NB4 (cell line): Measurements from ENCODE around the gene GNB5.

ENCODE experiments used
- DNase-seq: peaks from one replicate; pipeline ENCODE4 v3.0.0; 2010; ENCODE audit warnings: low read depth
- H3K4me3 ChIP-seq: one replicate; pipeline ENCODE4 v1.5.1; 2011; ENCODE audit warnings: mild to moderate bottlenecking, low read depth, low read length, moderate library complexity
- CTCF ChIP-seq: IDR thresholded peaks from one replicate; pipeline ENCODE4 v1.5.1; 2012; ENCODE audit warnings: low read depth, low read length
- MYC ChIP-seq: IDR thresholded peaks from 2 replicates; pipeline ENCODE4 v1.6.1; 2011; ENCODE audit warnings: low read depth, low read length
- POLR2A ChIP-seq: IDR thresholded peaks from 2 replicates; pipeline ENCODE4 v1.6.1; 2011; ENCODE audit warnings: mild to moderate bottlenecking; ENCODE audit not compliant: insufficient read length; ENCODE audit errors: extremely low read depth
- TF ChIP-seq, protein P1 (sequence below): IDR thresholded peaks from 2 replicates; pipeline ENCODE4 v1.6.1; 2011; ENCODE audit warnings: low read depth, low read length

Gene GNB5

GRCh38 chr15:52080031-52080430, 111.2 kb downstream of the GNB5 start:
- no peak for DNase-seq
- TF ChIP-seq MYC (no peak), POLR2A (no peak), CTCF (no peak)
- TF ChIP-seq, protein P1, sequence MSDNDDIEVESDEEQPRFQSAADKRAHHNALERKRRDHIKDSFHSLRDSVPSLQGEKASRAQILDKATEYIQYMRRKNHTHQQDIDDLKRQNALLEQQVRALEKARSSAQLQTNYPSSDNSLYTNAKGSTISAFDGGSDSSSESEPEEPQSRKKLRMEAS = no peak
- no peak overlapping the region for H3K4me3 ChIP-seq

DNA sequence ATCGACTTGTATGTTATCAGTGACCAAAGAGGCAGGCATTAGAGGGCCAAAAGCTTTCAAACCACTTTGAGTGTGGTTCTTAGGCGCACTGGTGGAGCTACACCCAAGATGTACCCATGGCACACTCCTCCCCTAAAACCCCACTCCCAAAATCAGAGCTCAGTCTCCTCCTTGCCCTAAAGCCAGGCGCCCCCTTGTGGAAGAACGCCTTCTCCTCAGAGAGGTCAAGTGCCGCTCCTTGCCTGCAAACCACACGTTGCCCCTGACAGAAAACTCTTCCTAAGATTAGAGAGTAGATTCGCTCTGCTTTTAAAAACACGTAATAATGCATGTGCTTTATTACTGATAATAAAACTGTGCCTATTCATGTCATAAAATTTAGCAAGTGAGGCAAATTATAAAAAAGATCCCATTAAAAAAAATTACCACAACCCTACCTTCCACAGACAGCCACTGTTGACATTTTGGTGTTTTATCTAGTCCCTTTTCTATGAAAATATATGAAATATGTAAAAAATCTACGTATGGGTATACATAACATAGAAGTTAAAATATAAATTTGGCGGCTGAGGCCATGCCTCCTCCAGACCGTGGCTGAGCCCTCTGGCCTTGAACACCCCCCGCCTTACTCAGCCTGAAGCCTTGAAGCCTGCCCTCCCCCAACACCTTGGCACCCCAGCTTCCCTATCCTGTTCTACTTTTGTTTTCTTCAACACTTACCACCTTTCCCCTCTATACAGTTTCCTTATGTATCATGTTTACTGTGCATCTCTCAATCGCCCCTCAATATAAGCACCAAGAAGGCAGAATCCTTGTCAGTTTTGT, 112.1 kb downstream of the GNB5 start:
- peak; percentile 84 for DNase-seq
- TF ChIP-seq MYC (peak; percentile 10; the same call in 1 of the 2 replicates), CTCF (peak; percentile 90), POLR2A (no peak)
- TF ChIP-seq, protein P1 = peak; percentile 68
- H3K4me3 ChIP-seq = no peak overlapping the region

GRCh38 chr15:52078197-52078875, 112.9 kb downstream of the GNB5 start:
- no peak overlapping the region for H3K4me3 ChIP-seq
- DNase-seq = no peak
- TF ChIP-seq CTCF (no peak), POLR2A (no peak), MYC (no peak)
- TF ChIP-seq, protein P1 = no peak

GRCh38 chr15:52076889-52077781, 114.1 kb downstream of the GNB5 start:
- peak; percentile 47 for DNase-seq
- TF ChIP-seq POLR2A = no peak
- TF ChIP-seq, protein P1 = no peak
- peak; percentile 14 for TF ChIP-seq CTCF
- TF ChIP-seq MYC = no peak
- H3K4me3 ChIP-seq = no peak overlapping the region

- no peak for DNase-seq
- H3K4me3 ChIP-seq = no peak overlapping the region
- TF ChIP-seq, protein P1 = no peak
- TF ChIP-seq POLR2A (no peak), MYC (no peak), CTCF (no peak)
Observed at GRCh38 chr15:52071570-52071969, 119.6 kb downstream of the GNB5 start.
